ENCODE measurements around the gene FOXK2.
"Not testable (repeated sequence)": the region's sequence is repeated elsewhere in the genome, so short reads cannot be mapped to it uniquely, and the experiment has no call there.

The FOXK2 gene

DNA sequence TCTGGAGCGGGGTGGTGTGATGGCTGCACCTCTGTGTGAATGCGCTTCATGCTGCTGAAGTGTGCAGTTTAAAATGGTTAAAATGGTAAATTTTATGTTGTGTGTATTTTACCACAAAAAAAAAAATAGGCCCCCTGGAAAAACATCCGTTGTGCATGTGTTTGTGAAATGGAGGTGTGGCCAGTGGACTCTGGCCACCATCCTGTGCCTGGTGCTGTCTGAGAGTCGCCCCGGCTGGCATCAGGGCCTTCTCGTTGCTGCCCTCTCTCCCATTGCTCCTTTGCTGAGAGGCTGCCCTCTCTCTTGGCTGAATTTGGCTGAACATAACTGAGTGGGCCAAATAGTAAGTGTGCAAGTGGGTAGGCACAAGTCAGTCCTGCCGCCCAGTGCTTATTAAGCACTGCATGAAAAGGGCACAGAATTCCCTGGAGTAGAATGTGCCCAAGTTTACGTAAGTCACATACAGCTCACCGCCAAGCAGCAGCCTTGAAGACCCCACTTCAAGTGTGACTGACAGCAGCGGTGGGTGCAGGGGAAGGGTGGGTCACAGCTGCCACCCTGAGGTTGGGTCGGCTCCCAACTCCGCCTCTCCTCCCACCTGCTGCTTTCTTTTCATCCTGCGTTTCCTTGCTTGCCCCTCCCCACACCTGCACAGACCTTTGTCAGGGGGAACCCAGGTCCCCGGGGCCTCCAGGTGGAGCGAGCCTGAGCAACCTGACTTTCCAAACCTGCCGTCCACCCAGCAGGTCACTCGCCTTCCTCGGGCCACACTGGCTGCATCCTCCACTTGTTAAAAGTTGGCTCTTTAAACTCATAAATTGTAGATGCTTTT lies 46.8 kb downstream of the FOXK2 start:
- DNase-seq, result no peak

DNA sequence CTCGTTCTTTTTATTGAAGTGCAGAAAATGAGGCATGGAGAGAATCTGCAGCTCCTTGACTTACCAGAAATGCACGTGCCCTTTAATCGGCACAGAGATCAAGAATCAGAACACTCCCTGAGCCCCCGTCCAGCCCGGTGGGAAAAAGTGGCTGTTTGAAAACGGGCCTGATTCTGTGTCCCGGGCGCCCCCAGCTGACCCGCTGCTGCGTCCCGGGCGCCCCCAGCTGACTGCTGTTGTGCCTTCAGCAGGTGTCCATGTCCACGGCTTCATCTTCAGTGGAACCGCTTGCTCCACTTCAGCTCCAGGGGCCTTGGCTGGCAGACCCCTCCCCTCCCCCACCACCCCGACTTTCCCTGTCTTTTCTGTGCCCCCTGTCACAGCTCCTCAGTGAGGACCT lies 47.8 kb downstream of the FOXK2 start:
- DNase-seq, result no peak

DNA sequence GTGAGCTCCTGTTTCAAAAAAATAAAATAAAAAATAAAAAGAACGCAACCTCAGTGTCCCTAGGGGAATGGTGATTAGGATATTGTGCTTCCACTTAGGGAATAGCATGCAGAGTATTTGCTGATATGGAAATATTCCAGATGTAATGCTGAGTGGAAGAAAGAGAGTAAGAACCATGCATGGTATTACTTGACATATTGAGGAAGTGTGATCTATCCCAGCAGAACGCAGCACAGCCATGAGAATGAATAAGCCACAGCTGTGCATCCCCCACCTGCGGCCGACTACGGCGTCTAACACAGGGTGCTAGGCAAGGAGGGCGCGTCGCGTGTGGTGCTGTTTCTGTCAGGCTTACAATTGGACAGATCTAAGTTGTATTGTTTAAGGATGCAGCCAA lies 49.5 kb downstream of the FOXK2 start:
- no peak for DNase-seq

DNA sequence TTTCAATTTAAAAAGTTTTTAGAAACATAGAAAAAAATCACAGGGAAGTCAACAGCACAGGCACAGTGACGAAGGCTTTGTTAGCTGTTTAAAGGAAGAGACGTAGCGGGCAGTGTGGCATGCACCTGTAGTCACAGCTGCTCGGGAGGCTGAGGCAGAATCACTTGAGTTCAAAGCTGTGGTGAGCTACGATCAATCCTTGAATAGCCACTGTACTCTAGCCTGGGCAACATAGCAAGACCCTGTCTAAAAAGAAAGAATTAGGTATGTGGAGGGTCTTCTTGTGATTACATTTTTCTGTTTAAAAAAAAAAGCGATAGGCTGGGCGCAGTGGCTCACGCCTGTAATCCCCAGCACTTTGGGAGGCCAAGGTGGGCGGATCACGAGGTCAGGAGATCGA lies 50.1 kb downstream of the FOXK2 start:
- DNase-seq, result no peak

DNA sequence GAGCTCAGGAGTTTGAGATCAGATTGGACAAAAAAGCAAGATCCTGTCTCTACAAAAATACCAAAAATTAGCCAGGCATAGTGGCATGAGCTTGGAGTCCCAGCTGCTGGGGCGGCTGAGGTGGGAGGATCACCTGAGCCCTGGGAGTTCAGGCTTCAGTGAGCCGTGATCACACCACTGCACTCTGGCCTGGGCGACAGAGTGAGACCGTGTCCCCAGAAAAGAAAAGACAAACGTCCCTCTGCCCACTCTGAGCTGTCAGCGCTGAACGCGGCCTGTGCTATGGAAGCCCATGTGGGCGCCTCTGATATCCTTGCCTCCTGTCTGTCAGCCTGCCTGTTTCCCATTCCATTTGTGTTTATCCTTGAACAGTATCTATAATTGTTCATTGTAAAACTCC lies 50.7 kb downstream of the FOXK2 start:
- no peak for DNase-seq

DNA sequence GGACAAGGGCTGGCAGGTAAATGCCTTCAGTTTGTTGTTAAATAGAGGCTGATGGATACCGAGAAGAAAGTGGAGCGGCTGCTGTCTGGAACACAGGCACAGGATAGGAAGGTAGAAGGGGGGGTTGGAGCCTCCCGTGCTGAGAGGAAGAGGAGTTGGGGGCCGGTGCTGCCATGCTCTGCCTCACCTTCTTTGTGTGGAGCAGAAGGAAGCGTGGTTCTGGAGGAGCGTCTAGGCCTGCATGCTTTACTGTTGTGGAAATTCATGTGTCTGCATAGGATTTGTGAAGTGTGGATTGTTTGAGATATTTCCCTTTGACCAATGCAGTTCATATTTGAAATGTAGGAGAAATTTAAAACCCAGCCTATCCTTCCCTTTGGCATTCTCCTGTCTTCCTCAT lies 52.3 kb downstream of the FOXK2 start:
- DNase-seq, result no peak

DNA sequence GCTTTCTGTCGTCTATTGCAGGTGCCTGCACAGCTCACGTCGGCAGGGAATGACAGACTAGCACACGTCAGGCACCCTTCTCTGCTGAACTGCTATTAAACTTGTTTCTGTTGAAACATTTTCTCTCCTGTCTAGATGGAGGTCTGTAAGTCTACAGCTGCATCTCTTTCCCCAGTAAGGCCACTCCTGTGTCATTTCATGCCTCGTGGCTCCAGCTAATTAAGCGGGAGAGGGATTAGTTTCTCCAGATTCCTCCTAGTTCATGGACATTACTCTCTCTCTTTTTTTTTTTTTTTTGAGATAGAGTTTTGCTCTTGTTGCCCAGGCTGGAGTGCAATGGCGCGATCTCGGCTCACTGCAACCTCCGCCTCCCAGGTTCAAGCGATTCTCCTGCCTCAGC lies 54.5 kb downstream of the FOXK2 start:
- no peak for DNase-seq

DNA sequence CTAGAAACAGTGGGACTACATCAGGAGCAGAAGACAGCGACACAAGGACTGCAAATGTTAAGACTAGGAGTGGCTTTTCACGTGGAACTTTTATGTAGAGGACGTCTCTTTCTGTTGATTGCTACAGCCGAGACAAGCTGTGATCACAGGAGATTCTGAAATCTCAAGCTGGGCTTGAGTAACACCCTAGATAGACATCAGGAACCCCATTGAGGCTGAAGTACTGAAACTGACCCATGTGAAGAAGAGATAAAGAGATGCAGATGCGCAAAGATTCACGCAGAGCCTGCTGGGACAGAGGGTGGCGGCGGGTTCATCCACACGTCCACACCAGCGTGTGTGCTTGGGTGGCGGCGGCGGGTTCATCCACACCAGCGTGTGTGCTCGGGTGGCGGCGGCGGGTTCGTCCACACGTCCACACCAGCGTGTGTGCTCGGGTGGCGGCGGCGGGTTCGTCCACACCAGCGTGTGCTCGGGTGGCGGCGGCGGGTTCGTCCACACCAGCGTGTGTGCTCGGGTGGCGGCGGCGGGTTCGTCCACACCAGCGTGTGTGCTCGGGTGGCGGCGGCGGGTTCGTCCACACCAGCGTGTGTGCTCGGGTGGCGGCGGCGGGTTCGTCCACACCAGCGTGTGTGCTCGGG lies 56.2 kb downstream of the FOXK2 start:
- not testable (repeated sequence) for DNase-seq

DNA sequence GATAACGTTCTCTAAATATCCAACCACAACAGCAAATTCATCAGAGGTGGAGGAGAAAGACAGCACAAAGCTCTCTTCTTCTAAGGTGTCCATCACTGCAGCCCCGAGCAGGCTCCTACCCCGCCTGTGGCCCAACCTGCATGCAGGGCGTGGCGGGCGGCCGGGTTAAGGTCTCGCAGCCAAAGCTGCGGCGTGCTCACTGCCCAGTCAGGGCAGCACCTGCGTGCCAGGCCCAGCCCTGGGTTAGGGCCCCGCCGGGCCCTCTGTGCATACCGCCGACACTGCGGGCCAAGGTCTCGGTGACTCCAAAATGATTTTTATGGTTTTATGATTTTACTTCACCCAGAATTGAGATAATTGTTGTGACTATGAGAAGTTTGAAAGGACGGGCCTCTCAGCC lies 57.8 kb downstream of the FOXK2 start:
- DNase-seq, result no peak

DNA sequence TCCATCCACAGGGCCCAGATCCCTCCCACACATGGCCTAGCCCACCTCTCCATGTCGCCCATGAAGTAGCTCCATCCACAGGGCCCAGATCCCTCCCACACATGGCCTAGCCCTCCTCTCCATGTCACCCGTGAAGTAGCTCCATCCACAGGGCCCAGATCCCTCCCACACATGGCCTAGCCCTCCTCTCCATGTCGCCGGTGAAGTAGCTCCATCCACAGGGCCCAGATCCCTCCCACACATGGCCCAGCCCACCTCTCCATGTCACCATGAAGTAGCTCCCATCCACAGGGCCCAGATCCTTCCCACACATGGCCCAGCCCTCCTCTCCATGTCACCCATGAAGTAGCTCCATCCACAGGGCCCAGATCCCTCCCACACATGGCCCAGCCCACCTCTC lies 60.4 kb downstream of the FOXK2 start:
- DNase-seq, result not testable (repeated sequence)

DNA sequence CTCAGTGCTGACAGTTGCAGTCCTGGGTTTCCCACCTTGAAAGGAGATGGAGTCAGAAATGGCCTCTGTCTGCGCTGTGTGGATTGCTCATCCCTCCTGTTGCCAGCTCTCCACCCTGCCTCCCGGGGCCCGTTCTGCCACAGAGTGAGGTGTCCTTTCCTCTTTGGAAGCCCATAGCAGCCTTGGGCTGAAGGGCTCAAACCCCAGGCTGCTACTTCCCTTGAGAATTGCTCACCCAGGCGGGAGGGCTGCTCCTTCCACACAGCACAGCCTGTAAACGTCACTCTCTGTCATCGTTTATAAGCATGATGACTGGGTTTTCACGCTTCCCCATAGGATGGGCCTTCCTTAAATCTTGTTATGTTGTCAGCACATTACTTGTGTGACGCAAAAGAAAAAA lies 62.7 kb downstream of the FOXK2 start:
- DNase-seq, result no peak

DNA sequence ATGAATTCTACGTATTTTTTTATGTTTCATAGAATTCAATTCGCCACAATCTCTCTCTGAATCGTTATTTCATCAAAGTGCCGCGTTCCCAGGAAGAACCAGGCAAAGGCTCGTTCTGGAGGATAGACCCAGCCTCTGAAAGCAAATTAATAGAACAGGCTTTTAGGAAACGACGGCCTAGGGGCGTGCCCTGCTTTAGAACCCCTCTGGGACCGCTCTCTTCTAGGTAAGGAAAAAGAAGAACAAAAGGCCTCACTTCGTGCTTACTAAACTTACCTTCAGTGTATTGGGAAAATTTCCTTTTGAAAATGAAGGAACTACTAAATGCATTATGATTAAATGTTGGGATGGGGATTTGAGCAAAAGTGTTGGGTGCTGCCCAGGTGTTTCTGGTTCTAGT lies 63.2 kb downstream of the FOXK2 start:
- no peak for DNase-seq

DNA sequence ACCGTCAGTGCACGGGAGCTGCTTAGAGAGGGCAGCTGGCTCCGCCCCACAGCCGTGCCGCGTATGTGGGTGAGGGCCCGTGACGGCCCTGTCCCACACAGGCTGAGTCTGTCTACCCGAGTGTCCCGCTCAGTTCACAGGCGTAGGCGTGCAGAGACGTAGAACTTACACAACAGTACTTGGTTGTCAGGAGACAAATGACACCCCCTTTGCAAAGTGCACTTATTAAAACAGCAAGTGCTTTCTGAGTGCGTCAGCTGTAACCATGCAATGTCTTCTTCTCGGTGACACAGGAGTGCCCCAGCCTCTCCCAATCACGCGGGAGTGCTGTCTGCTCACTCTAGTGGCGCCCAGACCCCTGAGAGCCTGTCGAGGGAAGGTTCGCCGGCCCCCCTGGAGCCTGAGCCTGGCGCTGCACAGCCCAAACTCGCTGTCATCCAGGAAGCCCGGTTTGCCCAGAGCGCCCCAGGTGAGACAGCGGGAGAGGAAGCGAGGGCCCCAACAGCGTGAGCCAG lies 64.2 kb downstream of the FOXK2 start:
- peak; percentile 76 for DNase-seq

DNA sequence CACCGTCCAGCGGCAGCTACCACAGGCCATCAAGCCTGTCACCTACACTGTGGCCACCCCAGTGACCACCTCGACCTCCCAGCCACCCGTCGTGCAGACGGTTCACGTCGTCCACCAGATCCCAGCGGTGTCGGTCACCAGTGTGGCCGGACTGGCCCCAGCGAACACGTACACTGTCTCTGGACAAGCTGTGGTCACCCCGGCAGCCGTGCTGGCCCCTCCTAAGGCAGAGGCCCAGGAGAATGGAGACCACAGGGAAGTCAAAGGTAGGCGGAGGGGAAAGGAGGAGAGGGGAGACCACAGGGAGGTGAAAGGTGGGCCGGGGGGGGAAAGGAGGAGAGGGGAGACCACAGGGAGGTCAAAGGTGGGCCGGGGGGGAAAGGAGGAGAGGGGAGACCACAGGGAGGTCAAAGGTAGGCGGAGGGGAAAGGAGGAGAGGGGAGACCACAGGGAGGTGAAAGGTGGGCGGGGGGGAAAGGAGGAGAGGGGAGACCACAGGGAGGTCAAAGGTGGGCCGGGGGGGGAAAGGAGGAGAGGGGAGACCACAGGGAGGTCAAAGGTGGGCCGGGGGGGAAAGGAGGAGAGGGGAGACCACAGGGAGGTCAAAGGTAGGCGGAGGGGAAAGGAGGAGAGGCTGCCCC lies 66.5 kb downstream of the FOXK2 start:
- not testable (repeated sequence) for DNase-seq

DNA sequence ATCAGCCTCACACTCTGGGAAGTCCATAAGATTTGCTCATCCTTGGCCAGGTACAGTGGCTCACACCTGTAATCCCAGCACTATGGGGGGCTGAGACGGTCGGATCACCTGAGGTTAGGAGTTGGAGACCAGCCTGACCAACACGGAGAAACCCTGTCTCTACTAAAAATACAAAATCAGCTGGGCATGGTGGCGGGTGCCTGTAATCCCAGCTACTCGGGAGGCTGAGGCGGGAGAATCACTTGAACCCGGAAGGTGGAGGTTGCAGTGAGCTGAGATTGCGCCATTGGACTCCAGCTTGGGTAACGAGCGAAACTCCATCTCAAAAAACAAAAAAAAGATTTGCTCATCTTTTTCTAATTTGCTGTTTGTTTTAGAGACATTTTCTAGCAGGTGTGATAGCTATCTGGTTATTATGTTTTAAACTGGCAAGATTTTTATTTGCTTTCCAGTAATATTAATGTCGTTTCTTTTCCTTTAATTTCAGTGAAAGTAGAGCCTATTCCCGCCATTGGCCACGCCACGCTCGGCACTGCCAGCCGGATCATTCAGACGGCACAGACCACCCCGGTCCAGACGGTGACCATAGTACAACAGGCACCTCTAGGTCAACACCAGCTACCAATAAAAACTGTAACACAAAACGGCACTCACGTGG lies 67.2 kb downstream of the FOXK2 start:
- no peak for DNase-seq

DNA sequence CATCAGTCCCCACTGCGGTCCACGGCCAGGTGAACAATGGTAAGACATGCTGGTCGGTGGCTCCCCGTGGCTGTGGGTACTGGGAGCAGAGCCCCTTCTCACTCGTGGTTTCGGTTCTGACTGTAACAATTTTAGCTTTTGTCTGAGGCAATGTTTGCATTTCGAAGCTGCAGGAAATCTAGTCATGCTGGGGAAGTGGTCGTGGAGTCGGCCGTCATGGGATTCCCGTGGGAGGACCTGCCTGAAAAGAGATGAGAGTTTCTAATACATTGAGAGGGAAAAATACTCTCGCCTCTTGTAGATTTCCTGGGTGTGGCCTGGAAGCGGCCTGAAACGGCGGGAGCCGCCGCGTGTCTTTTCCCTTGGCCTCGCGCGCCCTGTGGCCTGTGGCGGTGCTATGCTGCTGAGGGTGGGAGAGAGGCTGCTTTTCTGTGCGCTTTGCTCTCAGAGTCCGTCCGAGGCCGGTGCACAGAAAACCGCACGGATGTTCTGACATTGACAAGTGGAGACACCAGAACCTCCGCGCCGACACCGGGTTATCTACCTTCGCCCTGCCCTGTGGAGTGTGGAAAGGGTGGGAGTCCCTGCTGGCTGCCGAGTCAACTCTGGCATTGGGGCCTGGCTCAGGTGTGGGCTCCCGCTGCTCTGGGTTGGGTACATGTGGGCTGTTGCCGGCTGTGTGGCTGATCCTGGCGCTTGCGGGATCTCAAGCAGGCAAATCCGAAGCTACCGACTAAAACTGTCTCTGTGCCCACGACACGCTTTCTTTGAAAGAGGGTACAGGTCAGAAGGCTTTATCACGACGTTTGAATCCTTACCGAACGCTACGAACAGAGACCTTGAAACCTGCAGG lies 67.9 kb downstream of the FOXK2 start:
- no peak for DNase-seq

DNA sequence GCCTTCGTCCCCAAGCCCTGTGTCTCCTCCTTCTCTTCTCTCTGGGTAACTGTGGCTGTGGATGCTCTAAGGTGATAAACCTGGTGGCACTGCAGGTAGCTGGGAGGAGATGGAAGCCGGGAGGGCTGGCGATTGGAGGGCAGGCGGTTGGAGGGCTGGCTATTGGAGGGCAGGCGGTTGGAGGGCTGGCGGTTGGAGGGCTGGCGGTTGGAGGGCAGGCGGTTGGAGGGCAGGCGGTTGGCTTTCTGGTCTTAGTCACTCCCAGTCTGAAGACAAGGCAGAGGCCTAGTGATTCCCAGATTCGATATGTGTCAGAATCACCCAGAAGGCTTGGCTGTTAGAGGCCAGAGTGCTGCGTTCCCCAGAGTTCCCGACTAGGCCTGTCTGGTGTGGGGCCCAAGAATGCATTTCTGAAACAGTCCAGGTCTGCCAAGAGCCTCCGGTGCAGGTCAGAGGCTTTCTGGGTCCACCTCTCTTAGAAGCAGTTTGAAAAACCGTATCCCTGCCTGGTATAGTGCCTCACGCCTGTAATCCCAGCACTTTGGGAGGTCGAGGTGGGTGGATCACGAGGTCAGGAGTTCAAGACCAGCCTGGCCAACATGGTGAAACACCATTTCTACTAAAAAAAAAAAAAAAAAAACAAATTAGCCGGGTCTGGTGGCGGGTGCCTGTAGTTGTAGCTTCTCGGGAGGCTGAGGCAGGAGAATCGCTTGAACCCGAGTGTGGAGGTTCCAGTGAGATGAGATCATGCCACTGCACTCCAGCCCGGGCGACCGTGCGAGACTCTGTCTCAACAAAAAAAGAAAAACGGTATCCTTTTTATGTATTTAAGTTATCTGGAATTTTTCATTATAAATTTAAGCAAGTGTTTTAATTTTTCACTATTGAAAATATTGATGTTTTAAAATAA lies 69.0 kb downstream of the FOXK2 start:
- DNase-seq, result no peak

DNA sequence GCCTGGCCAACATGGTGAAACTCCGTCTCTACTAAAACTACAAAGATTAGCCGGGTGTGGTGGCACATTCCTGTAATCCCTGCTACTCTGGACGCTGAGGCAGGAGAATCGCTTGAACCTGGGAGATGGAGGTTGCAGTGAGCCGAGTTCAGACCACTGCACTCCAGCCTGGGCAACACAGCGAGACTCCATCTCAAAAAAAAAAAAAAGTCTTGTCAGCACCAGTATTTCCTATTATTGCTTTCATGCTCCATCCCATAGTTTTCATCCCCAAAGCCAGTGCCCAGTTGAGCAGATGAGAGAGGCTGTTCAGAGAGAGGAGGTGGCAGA lies 70.3 kb downstream of the FOXK2 start:
- DNase-seq, result no peak

DNA sequence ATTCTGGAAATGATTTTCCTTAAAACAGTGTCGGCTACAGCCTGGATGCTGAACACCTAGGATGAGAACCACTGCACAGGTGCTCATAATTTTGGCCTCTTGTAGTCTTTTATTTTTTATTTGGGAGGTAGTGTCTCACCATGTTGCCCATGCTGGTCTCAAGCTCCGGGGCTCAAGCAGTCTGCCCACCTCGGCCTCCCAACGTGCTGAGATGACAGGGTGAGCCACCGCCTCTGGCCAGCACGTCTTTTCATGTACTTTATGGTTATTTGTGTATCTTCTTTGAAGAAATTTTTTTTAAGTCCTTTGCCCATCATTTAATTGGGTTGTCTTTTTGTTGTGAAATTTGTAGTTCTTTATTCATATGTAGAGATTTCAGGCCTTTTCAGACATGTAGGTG lies 70.7 kb downstream of the FOXK2 start:
- no peak for DNase-seq

DNA sequence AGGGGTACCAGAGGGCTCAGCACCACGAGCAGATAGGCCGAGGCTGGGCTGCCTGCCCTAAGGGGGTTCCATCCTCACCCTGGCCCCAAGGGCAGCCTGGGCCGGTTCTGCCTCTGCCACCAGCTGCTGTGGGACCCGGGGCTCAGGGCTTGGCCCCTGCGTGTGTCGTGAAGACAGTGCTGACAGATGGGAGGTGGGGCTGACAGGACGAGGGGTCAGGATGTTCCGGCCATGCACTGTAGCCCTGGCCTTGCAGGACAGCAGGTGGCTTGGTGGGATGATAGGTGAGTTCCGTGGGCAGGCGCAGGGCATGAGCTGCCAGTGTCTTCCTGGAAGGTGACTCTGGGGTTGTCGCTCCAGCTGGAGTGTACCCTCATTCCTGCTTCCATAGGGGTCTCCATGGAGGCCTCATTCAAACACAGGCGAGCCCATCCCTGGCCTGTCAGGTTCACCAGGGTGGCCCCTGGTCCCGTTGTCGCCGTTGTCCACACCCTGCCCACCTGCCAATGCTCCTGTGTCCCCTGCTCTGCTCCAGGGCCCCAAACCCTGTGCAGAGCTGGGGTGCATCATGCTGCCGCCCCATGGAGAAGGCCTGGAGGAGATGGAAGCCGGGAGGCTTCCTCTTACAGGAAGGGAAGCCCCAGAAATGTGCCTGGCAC lies 71.5 kb downstream of the FOXK2 start:
- DNase-seq, result no peak

DNA sequence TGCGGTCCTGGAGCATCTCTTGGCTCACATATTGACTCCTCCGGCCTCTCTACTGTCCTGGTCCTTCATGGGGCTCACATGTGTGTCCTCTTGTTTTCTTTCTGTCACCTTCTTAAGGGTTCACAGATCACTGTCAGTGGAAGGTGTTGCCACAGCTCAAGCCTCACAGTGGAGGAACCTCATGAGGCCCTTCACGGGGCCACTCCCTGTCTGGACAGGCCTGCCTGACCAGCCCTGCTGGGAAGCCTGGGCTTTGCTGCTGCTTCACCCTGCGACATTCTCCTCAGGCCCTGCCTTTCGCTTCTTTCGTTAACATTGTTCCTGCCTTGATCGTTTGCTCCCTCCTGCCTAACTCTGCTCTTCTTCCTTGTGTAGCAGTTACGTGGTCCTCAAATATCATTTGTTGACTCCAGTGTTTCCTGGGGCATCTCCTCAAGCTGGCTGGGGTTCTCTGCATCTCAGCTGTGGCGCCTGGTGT lies 72.8 kb downstream of the FOXK2 start:
- DNase-seq, result no peak

Data from activated CD8-positive, alpha-beta memory T cell treated with anti-CD3 and anti-CD28 coated beads for 24 hours (primary cell).